GM19099 (cell line): Measurements from ENCODE around the gene HACL1.

Source experiments
- POLR2A ChIP-seq: IDR thresholded peaks from 3 replicates; pipeline ENCODE4 v1.6.1; 2011; ENCODE audit warnings: low read depth; ENCODE audit not compliant: insufficient read length; ENCODE audit errors: extremely low read depth

Gene HACL1

DNA sequence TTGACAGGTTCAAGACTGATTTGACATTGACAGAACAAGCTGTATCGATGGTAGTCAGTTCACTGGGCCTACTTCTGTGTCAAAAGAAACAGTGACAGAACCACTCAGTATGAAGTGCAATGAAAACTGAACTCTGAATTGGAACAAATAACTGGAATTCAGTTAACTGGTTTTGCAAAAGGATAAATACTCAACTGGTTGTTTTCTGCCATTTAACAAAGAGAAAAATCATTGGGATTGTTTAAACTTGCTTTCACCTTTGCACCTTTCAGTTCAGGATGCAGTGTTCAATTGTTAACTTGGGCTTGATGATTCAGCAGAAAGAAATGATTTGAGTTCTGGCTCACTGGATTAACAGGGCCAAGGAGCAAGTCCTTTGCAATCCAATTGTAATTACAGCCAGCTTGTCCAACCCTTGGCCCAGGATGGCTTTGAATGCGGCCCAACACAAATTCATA, 5.1 kb upstream of the HACL1 start:
- no peak for TF ChIP-seq POLR2A

DNA sequence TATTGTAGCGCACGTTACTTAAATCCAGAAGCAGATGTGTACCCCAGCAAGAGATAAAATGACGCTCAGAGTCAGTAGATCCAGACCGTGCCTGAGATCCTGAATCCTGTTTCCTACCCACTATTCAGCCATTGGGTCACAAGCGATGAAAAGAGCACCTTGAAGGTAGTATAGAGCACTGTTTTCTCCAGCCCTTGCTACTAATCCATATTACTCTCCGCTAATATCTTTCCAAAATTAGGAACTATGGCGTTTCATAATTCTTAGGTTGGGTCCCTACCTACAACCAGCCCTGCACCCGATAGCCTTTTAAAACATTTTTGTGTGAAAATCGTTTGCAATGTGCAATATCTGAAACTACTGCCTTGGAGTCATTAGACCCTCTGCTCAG, 772 bp upstream of the HACL1 start:
- no peak for TF ChIP-seq POLR2A

DNA sequence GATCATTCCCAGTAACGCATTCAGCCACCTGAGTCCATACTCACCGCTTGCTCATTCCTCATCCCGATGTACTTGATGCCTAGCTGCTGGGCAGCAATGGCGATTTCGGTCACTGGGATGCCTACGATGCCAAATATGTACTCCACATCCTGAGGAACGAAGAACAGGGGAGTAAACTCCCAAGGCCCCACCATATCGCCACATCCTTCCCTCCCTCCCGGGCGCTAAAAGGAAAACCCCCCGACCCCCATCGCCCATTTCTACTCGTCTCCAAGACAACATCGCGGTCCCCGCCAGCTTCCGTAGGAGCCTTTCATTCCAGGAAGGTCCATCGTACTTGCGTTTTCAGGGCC, 347 bp downstream of the HACL1 start:
- TF ChIP-seq POLR2A = no peak

DNA sequence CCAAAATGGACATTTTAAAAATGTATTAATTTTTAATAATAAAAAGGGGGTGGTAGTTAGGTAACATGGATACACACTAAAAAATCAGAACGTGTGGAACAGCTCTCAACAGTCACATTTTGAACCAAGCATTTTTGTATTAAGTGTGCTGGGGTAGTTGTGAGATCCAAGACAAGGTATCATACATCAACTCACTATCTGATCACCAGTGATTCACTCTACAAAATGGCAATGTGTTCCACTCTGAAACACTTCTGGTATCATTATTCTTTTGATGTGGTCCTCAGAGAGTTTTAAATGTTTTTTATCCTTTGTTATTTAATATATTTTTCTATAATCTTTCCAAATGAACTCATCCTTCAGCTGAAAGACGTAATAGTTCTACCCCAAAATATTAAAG, 5.4 kb downstream of the HACL1 start:
- TF ChIP-seq POLR2A = no peak

DNA sequence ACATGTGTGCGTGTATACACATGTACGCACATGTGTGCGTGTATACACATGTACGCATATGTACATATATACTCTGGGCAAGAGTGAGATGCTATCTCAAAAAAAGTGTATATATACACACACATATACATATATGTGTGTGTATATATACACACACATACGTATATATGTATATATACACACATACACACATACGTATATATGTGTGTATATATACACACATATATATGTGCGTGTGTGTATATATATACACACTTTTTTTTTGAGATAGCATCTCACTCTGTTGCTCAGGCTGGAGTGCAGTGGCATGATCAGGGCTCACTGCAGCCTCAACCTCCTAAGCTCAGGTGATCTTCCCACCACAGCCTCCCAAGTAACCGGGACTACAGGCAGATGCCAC, 8.4 kb downstream of the HACL1 start:
- no peak for TF ChIP-seq POLR2A

DNA sequence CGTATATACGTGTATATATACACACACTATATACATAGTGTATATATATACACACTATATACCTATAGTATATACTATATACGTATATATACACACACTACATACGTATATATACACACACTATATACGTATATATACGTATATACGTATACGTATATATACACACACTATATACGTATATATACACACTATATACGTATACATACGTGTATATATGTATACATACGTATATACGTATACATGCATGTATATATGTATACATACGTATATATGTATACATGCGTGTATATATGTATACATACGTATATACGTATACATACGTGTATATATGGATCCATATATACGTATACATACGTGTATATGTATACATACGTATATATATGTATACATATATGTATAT, 9.4 kb downstream of the HACL1 start:
- TF ChIP-seq POLR2A = no peak

DNA sequence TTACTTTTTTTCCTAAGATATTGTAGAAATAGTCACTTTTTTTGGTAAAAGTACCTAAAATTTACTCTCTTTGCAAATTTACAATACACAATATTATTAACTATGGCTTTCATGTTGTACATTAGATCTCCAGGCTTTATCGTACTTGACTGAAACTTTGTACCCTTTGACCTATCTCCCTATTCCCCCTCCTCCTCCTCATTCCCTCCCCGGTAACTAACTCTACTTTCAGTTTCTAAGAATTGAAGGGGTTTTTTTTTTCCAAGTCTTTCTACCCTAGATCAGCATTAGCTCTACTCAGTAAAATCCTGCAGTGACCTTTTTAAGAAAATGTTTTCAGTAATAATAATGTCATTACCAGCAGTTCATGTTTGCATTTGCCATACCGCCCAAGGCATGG, 10.1 kb downstream of the HACL1 start:
- no peak for TF ChIP-seq POLR2A

DNA sequence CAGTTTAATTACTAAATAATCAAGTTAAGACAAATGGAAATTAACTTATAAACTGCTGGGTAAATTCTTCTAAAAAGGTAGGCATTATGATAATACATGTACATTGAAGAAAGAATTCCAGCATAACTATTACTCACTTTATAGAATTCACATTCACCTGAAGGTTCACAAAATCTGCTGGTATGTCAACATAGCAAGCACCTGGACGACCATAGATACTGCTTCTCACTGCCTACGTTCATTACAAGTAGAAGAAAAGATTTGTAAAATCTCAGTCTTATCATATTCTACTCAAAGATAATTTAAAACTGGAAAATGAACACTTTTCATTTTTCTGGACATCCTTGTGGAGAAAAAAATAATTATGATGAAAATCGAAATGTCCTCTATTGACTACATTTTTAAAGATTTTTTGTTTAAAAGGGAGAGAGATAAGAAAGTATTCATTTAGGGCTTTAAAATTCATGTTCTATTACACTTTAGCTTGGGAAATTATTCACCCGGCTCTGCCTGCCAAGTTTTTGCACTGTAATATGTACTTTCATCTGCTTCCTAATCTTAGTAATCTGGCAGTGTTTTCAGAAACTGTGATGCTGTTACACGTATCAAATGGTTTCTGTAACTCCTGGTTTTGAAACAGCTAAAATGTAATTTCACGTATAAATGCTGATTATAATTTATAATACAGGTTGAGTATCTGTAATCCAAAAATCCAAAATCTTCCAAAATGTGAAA, 16.1 kb downstream of the HACL1 start:
- TF ChIP-seq POLR2A = no peak

DNA sequence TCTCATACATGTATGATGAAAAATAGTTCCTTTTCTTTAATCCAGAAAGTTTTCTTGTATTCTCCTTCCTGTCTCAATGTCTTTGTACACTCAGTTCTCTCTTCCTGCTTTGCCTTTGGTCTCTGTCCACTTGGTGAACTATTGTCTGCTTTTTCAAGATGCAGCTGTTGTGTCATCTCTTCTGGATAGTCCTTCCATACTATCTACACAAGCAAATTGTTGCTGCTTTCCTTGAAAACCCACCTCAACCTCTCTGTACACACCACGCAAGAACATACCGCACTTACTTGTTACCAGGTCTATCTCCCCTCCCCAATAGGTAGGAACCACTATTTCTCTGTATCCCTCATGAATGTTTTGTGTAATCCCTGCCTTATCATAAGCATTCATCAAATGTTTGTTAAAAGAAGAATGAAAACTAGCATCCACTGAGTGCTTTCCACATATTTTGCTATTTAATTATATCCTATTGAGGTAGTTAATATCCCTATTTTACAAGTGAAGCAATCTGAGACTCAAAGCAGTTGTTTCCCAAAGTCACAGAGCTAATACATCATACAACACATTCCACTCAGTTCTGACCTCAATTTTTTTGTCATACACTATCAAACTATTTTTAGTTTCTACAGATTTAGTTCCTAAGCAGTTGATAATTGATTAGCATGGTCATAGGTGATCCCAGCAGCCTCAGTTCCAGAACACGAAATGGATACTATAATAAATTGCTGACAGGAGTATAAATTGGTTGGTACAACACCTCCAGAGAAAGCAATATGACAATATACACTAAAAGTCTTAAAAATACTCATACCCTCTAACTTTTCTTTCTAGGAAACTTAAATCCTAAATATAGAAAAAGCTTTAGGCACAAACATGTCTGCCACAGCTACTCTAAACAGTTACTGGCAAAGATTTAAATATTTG, 19.6 kb downstream of the HACL1 start:
- TF ChIP-seq POLR2A = no peak

DNA sequence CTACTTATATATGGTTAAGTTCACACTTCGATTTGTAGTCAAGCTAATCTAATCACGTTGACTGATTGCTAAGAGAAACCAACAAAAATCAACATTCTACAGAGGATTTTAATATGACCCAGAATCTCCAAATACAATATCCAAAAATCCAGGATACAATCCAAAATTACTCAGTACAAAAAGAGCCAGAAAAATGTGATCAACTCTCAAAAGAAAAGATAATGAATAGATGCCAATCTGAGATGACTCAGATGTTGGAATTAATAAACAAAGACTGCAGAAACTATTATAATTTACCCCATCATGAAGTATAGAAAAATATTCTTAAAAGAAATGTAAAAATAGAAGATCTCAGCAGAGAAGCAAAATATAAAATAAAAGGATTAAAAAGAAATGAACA, 22.3 kb downstream of the HACL1 start:
- no peak for TF ChIP-seq POLR2A

DNA sequence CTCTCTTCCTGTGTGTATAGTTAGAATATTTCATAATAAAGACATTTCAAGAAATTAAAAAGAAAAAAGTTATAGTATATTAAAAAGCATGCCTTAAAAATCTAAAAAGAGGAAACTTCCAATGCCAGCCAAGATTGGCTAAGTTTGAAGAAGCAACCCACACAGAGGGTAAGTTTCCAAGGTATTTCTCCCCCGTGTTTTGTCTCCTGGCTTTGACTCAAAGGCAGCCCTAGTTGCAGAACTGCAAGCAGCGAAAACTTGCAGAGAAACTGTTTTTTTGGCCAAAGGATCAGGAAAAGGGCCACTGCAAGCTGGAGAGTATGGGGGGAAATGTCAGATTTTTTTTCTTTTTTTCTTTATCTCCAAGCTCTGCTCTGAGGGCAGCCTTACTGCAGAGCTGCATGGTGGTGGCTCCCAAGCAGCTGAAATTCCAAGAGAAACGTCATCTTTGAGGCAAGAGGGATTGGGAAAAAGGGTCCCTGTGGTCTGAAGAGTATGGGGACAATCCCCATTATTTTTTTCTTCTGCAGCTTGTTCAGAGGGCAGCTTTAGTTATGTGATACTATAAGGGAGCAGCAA, 23.0 kb downstream of the HACL1 start:
- no peak for TF ChIP-seq POLR2A

DNA sequence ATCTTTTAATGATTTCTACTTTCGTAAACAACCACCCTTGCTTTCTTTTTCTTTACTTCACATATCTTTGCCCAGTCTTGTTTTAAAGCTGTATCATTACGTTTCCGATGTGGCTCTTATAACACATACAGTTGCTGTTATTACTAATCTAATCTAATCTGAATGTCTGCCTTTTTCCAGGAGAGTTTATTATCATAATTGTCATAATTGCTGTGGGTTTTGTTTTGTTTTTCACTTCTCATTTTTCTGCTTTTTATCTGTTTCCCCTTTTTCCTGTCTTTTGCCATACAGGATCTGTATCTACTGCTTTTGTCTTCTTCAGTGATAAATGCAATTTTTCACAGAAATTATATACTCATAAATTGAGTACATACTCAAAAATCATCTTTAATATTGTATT, 24.9 kb downstream of the HACL1 start:
- no peak for TF ChIP-seq POLR2A

DNA sequence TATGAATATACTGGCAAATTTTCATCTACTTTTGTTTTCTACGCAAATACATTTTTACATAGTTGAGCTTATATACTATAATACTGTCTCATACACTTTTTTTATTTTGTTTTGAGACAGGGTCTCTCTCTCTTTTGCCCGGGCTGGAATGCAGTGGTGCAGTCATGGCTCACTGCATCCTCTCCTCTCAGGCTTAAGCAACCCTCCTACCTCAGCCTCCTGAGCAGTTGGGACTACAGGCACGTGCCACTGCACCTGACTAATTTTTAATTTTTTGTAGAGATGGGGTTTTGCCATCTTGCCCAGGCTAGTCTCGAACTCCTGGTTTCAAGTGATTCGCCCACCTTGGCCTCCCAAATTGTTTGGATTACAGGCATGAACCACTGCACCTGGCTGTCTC, 25.9 kb downstream of the HACL1 start:
- TF ChIP-seq POLR2A = no peak

DNA sequence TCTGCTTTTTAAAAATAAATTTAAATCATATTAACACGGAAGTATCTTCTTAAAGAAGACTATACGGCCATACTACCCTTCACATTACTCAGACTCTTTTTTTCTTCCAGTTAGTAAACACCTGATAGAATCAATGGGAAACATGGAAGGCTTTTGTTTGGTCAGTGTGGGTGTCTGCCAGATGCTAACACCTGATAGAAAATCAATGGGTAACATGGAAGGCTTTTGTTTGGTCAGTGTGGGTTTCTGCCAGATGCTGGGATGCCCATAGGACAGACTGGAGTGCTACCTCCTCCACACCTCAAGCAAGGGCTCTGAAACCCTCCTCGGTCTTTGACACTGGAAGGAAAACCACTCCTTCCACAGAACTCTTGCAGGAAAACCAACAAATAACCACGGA, 29.2 kb downstream of the HACL1 start:
- no peak for TF ChIP-seq POLR2A

DNA sequence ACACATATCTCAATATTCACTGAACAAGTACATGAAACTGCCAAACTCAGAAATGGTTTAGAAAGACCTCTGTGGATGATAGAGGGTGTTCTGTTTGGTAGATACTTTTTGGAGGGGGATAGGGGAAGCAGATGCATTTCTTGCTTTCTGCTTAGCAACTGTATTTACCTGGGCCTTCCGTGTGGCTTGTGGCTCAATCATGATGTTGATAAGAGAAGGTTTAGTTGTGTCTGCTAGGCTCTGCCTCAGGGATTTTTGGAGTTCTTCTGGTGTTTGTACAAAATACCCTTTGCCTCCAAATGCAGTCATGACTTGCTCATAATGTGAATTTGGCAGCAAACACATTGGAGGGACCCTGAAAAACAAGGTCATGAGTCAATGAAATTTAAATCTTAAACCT, 38.2 kb downstream of the HACL1 start:
- no peak for TF ChIP-seq POLR2A

DNA sequence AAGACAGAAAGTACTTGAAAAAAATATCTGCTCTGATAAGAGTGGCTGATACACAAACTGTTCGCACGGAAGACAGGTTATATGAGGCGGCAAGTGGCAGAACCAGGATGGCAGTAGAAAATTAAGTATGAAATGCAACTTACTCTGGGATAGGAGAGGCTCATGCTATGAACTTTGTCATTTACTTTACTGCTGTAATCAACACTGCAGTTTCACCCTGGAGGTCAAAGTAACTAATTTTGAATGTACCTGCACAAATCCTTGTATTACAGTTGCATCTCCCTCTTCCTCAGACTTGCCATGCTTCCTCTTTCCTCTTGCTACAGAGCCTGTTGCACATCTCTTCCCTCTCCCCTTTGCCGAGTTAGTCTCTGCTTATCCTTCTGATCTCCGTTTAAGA, 38.8 kb downstream of the HACL1 start:
- TF ChIP-seq POLR2A = no peak
